NOMO-1 treated with DMSO at 0.1 percent for 48 hours (cell line): ENCODE data around the gene PTTG1IP.

Experiments
- DNase-seq: peaks from one replicate; lab custom pipeline; 2025; ENCODE audit not compliant: unreplicated experiment; lab: John Stamatoyannopoulos, UW

Gene PTTG1IP

GRCh38 chr21:44805859-44806258 lies 67.6 kb downstream of the PTTG1IP start:
- DNase-seq, result no peak

- no peak for DNase-seq
These were observed 68.3 kb downstream of the PTTG1IP start for GRCh38 chr21:44805226-44805625.

GRCh38 chr21:44804762-44805161 lies 68.7 kb downstream of the PTTG1IP start:
- no peak for DNase-seq

GRCh38 chr21:44803651-44804050 lies 69.8 kb downstream of the PTTG1IP start:
- no peak for DNase-seq

- DNase-seq, result peak; percentile 17
These were observed 70.9 kb downstream of the PTTG1IP start for GRCh38 chr21:44802396-44803153.

- peak; percentile 65 for DNase-seq
These were observed 71.8 kb downstream of the PTTG1IP start, which contains the start of gene UBE2G2 for GRCh38 chr21:44801468-44802395. Gene UBE2G2, minus strand, starts transcription at chr21:44801820. Its CDS starts 72 bp downstream, at chr21:44801748.

- DNase-seq, result peak; percentile 56
These were observed 72.5 kb downstream of the PTTG1IP start for GRCh38 chr21:44800971-44801467.

- DNase-seq, result peak; percentile 16
These were observed 73.4 kb downstream of the PTTG1IP start for GRCh38 chr21:44800103-44800502.

- no peak for DNase-seq
These were observed 73.8 kb downstream of the PTTG1IP start for GRCh38 chr21:44799646-44800045.
